ENCODE results near the gene CDC42EP5.

The CDC42EP5 gene

DNA sequence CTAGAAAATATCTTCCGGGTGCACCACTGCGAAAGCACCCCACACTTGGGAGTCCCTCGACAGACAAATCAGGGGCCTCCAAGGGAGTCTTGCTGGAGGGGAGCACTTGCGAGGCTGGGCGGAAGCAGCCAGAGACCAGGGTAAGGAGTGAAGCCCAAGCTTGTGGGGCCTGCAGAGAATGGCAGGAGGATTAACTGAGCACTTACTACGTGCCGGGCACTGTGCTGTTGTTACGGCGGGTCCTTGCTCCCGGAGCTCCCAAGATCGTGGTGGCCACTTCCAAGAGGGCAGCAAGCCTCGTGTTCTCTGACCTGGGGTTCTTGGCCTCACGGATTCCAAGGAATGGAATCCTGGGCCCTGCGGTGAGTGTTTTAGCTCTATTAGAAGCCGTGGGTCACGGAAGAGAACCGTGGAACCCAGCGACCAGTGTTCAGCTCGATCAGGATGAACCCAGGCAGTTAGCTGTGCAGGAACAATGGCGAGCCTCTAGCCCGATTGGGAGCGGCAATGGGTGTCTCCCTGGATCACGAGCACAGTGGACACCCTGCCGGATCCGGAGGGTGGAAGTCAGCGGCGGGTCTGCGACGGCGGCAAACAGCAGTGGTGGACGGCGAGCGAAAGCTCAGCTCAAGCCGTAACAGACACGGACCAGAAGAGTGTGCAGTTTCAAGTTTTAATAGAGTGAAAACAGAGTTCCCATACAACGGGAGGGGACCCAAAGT lies 48.3 kb downstream of the CDC42EP5 start:
- no peak for DNase-seq

DNA sequence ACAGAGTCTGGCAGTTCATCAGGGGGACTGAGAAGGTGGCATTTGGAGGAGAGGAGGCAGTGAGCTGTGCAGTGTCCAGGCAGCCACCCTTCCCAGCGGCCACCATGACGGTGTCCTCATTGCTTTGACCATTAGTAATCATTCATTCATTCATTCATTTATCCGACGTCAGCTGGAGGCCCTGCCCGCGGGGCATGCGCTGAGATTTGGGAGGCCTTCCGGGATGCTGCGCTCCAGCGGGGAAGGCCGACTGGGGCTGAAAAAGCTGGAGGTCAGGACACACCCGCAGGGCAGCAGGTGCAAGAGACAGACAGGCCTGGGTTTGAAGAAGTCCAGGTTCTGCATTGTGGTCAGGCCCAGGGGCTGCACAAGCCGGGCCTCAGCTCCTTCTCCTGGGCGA lies 48.9 kb downstream of the CDC42EP5 start:
- no peak for DNase-seq

- no peak for DNase-seq
Measured at GRCh38 chr19:54422136-54422535, 51.0 kb downstream of the CDC42EP5 start.

- DNase-seq = no peak
Measured at GRCh38 chr19:54421521-54421920, 51.6 kb downstream of the CDC42EP5 start.

DNA sequence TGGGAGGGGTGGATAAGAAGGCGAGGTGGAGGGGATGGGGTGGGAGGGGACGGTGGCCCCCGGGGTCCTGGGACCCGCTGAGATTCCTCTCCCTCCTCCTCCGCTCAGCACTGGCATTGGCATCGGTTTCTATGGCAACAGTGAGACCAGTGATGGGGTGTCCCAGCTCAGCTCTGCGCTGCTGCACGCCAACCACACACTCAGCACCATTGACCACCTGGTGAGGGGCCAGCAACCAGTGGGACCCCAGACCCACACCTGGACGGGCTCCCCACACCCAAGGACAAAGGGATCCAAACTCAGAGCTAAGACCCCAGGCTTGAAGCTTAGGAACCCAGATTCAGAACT lies 52.0 kb downstream of the CDC42EP5 start:
- no peak for DNase-seq

DNA sequence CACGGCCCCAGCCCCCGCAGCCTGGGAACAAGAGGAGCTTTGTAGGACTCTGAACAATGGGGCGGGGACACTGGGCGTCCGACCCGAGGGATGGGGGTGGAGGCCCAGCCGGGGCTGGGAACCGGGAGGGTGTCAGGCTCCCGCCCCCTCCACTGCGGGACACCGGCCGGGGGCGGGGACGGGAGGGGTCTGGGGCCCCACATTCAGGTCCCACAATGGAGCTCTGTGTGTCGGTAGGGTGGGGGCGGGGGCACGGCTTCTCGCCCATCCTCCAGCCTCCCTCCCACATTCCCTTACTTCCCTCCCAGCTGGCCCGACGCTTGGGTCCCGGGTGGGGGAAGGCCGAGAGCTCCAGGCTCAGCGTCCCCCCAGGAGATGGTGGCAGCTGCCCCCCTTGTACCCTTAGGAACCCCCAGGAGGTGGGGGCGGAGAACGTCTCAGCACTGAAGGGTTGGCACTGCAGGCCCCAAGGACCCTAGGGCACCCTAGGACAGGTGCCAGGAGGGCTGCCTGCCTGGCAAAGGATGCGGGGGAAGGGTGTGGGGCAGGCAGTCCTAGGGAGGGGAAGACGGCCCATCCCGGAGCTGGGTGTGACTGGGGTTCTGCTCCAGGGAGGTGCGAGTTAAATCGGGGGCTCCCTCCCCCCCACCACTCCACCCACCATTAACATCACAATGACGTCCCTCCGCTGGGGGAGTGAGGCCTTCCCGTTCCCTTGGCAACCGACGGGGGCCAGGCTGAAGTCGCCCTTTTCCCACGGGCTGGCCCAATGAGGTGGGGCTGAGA lies 52.5 kb downstream of the CDC42EP5 start:
- DNase-seq = no peak

GRCh38 chr19:54420068-54420382 lies 53.1 kb downstream of the CDC42EP5 start:
- DNase-seq = no peak

GRCh38 chr19:54418930-54419800 lies 53.9 kb downstream of the CDC42EP5 start:
- no peak for DNase-seq

DNA sequence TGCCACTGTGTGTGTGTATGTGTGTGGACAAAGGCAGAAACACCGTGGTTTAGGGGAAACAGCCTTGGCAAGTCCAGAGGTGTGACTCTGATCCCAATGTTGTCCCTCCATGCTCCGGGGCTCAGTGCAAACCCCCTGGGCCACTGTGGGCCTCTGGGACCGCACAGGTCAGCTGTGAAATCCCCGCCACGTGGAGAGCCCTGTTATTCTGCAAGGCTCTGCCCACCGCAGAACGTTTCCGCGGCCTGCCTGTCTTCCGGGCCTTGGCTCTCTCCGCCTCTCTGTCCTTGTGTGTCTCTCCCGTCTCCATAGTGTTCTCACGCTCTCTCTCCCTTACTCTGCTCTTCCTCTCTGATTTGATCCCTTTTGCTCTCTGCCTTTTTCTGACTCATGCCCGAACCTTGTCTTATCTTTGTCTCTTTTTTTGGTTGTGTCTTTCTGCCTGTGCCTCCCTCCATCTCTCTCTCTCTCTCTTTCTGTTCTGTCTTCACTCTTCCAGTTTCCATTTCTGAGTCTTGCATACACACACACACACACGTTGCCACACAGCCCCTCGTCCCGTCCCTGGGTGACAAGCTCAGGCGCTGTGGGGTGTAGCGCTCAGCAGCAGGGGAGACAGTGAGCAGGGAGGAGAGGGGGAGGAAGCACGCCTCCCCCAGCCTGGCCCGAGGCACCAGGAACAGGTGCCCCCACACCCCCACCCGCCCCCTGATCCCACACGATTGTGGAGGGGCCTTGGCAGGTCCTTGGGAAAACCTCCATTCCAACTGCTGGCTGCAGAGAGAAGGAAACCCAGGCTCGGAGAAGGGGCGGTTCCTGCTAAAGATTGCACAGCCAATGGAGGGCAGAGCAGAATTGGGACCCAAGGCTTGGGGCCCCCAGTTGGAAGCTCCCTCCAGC lies 54.8 kb downstream of the CDC42EP5 start:
- no peak for DNase-seq

DNA sequence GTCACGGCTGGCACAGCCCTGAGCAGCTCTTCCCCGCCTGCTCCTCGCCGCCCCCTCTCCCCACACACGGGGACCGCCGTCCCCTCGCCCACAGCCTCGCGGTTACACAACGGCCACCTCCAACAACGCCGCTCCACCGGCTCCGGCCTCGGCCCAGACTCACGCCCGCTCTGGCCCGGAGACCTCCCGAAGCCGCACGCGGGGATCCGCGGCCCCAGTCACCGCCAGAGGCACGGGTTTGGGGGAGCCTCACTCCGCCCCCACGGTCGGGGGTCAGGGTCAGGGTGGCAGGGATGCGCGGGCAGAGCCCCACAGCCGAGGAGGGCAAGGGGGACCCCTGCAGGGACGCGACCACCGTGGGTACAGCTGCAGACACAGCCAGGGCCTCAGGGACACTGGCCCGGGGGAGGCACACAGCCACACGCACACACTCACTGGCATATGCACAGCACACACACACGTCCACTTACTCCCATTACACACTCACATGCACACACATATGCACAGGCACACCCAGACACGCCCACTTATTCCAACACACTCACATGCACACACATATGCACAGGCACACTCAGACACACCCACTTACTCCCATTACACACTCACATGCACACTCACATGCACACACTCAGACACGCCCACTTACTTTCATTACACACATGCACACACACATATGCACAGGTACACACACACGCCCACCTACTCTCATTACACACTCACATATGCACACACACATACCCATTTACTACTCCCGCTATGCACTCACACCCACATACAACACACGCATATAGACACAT lies 56.2 kb downstream of the CDC42EP5 start:
- no peak for DNase-seq

GRCh38 chr19:54415901-54416673 lies 57.0 kb downstream of the CDC42EP5 start:
- DNase-seq = no peak

GRCh38 chr19:54415208-54415900 lies 57.7 kb downstream of the CDC42EP5 start, which contains the start of gene TTYH1:
TTYH1 (plus strand) TSS chr19:54415464; CDS start chr19:54415553, 89 bp downstream.
- no peak for DNase-seq

Measured in NCI-H524 (cell line).